HG03520 (cell line): ENCODE measurements around the gene MEG3.

Experiments
- ATAC-seq: cut with Tn5 transposase; IDR thresholded peaks from one replicate; pipeline ENCODE4 v1.9.1; 2021; ENCODE audit warnings: mild to moderate bottlenecking, moderate library complexity; ENCODE audit not compliant: unreplicated experiment

MEG3 gene

DNA sequence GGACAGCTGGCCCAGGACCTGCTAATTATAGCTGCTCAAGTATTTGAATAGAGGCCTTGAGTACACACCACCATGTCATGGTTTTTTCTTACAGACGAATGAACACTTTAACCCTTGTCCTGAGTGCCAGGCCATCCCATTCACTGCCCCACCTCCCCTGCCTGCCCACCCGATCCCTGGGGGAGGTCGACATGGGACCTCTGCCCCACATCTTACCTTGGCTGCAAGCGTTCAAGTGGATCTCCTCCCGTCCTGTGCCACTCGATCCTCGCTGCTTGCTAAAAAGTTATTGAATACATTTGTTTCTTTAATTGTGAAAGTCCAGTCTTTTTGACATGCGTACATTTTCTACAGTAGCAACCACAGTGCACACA is 67.3 kb downstream of the MEG3 start:
- no peak for ATAC-seq

DNA sequence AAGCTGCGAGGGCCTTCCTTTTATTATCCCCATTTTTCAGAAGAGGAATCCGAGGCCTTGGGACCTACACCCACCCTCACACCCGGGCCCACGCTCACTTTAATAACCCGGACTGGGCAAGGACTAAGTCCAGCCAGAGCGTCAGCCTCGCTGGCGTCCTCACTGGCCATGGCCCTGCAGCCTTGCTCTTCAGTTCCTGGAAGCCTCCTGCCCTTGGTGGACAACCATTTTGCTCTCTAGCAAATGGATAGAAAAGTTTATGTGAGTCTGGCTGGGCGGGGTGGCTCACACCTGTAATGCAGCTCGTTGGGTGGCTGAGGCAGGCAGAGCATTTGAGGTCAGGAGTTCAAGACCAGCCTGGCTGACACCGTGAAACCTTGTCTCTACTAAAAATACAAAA is 67.8 kb downstream of the MEG3 start:
- ATAC-seq, result no peak

DNA sequence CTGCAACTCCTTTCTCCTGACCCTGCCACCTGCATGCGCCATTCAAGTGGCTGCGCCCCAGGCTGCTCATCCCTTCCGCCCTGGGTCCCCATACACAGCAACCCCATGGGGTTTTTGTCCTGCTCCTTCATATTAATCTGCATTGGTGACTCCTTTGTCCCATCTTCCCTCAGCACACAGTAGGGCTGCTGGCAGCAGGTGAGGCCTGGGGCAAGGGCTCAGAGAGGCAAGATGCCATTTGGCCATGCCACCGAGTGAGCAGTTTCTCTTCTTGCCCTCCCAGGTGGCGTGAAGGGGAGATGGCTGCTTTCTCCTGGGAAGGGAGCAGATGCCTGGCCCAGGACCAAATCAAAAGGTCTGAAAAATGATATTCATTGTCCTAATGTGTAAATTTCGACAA is 68.5 kb downstream of the MEG3 start:
- no peak for ATAC-seq

DNA sequence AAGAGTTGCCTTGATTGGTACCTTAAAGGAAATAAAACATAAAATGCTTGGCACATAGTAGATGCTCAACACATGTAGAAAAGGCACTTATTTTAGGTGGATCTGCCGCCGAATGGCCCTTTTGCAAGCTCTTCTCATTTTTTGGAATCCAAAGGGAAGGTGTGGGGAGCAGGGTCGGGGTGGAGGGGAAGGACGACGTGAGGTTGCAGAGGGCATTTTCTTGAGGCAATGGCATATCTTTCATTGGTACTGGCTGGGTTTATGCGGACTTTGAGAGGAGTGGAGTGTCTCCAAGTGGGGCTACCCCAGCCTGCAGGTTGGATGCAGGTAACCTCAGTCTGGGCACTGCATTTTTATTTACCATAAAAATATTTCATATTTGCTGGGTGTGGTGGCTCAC is 69.5 kb downstream of the MEG3 start:
- ATAC-seq, result no peak

DNA sequence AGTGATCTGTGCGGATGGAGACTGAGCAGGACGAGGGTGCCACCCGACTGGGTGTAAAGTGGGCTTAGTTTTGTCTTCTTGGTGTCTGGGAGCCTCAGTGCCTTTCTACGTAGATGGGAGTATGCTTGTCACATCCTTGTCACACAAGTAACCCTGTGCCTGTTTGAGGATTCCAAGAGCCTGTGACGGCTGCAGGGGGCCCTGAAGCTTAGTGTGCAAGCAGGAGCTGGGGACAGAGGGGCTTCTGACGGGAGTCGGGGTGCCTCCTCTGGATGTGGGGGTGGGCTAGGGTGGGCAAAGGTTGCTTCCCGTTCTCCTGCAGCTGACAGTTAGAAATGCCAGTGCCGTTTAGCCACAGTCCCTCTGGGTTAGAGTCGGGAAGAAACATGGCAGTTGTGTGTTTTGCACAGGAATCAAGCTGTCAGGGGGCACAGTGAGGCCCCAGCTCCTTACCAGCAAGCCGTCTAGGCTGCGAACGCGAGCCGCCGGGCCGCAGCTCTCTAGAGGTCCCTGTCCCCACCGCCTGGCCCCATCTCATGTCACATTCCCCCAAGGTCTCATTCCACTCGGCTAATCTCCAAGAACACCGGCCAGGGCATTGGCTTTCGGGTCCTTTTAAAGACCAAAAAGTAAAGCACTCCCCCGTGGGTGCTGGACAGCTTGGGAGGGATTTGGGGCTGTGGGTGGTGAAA is 70.6 kb downstream of the MEG3 start:
- ATAC-seq, result no peak

DNA sequence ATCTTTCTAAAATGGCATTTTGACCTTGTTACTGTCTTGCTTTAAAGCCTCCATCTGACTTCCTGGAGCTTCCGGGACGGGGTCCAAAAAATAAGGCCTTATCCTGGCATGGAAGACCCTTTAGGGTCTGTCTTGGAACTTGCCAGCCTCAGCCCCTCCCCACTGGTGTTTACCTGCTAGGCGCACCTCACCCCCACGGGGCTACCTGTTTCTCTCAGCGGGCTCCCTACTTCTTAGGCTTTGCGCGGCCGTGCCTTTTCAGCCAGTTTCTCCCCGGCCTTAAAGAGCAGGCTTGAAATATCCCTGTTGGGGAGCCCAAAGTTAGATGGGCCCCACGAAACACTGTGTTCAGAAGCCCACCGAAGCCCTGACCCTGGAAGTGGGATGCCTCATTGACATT is 72.5 kb downstream of the MEG3 start:
- ATAC-seq, result no peak

DNA sequence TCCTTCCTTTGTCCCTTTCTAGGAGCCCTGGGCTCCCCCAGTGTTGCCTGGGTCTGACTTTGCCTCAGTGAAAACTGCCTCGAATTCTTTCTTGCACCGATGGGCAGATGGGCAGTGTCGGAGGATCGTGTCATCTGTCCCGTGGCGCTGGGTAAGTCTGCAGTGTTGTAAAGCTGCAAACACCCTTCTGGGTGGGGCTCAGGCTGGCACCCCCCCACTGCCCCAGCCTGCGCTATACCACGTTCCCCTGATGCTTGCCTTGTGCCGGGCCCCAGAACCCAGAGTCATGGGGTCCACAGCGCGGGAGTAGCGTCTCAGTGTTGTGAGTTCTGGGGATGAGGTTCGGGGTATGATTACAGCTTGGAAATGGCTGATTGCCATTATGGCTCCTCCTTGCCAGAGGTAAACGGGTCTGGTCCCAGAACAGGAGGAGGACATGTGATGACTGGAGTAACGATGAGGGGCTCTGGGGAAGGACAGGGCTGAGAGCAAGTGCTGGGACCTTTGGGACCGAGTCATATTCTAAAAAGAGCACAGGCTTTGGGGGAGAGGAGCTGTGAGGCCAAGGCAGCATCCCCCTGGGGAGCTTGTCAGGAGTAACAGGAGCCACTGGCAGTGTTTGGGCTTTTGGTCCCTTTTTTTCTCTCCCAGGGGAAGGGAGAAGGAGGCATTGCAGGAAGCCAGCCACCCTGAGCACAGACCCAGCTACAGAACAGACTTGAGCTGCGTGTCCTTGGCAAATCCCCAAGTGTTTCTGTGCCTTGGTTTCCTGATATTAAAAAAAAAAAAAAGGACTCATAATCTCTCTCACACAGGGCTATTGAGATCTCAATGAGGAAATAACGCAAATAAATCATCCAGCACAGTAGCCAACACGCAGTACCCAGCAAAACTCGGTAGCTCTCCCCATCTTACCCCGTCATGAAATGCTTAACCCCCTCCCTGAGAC is 73.3 kb downstream of the MEG3 start:
- ATAC-seq, result no peak

DNA sequence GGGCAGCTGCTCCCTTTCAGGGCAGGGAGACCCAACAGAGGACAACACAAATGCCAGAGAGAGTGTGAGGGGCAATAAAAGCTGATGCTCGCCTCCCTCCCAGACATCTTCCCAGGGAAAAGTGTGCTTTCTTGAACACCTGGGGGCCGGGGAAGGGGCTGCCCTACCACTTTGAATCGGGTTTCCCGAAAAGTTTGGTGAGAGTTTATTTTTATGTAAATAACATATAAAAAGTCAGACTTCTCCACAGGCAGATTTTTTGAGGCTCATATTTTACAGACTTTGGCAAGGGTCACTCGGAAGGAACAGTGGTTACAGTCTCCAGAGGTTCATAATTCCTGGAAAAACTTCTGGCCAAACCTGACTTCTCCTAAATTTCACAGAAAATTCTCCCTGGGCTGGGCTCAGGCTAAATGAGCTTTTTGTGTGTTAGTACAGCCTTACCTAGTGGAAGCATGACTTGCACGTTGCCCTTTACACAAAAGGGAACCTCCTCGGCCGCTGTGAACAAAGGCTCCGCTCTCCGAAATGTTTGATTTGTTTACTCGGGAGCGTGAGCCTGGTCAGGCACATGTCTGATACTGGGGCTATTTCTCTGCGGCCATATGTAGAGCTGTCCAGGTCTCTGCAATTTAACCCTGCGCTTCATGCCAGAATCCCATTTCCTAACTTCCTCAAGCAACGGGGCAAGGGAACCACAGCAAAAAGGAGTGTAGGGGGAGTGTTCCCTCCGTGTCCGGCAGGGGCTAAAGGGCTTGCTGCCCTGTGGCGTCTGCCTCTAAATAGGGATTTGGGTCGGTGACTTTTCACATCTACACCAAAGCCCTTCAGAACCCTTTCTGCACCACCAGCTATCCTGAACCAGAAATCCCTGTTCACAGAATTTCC is 74.2 kb downstream of the MEG3 start:
- no peak for ATAC-seq

DNA sequence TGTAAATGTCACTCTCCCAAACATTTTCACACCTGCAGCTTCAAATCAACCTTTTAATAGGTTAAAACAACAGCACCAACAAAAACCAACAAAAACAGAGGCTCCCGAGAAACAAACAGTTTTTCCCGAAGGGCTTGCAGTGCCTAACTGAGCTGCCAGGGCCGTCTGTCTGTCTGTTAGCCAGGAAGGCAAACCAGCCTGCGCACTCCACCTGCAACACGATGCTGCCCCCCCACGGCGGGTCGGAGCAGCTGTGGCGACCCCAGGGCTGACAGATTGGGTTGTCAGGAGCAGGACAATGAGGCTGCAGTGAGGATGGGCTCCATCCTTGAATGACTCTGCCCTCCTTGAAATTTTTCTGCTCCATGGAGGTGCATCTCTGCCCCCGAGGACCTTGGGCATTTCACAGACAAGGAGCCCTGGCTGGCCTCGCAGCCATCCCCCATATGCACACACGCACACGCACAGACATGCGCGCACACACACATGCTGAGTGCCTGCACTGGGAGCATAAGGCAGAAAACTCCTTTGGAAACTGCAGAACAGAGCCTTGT is 75.0 kb downstream of the MEG3 start:
- no peak for ATAC-seq

DNA sequence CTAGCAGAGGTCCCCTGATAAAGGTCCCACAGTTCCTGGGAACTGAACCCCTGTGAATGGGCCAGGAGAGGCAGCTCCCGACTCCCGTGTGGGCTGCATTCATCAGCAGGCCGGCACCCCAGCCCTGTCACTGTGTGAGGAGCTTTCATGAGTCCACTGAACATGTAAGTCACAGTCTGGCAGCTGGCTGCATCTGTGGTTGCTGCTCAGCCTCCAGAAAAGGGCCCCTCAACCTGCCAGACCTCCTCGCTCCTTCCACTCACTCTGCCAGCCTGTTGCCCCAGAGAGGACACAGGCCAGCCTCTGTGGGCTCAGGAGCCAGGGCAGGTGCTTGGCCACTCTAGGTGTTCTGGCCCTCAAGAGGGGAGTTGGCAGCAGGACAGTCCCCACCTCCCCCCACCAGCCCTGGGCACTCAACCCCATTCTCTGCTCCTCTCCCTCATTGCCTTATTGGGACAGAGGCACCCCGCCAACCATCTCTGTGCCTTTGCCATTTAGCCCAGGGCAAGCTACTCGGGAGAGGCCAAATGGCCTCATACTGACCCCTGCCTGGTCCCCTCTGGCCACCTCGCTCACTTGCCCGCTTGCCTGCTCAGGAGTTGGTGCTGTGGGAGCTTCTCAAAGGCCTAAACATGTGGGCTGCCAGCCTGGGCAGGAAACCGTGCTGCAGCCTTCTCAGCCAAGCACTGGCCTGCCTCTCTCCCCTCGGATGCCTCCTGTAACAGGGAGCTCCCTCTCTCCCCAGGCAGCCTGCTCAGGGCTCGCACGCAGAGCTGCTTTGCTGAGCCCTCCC is 75.7 kb downstream of the MEG3 start:
- ATAC-seq, result no peak

DNA sequence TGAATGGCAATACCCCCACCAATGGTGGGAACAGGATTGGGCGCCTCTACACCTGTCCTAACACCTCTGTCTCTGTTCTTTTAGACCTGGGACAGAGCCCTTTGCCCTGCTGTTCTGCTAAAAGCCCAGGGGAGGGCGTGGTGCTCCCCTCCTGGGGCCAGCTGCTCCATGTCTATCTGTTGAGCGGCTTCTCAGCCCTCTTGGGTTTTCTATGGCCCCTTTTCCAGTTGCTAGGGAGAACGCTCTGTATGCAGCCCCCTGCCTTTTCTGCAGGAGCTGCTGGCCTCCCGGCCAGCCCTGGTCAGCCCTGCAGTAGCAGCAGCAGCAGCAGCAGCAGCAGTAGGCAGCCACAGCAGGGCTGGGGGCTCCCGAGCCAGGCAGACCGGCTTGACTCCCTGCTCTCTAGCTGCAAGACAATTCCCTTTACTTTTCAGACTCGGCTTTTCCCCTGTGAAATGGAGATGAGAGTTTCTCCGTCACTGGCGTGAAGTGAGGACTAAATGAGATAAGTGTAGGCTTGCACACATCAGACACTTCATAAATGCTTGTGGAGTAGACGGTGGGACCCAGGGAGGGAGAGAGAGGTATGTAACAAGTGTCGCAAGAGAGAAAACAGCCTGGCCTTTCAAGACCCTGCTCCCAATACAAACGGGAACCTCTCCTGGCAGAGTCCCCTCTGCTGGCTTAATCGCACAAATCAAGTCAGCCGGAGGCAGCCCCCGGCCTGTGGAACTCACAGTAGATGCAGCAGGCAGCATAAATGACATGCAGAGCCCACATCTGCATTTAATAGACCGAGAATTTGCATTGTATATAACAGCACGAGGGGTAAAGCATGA is 76.6 kb downstream of the MEG3 start:
- ATAC-seq, result no peak

DNA sequence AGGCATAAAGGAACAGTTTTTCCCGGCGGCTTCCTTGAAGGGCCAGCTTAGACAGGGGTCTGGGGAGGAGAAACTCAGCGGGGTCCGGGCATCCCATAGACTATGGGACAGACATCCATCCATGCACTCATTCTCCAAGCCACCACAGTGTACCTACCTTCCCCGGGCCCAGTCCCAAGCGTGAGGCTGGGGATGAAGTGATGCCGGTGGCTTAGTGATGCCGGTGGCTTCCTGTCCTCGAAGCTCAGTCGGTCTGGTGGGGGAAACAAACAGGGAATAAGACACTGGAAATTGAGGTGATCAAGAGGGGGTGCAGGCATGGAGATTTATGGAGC is 77.2 kb downstream of the MEG3 start:
- no peak for ATAC-seq

DNA sequence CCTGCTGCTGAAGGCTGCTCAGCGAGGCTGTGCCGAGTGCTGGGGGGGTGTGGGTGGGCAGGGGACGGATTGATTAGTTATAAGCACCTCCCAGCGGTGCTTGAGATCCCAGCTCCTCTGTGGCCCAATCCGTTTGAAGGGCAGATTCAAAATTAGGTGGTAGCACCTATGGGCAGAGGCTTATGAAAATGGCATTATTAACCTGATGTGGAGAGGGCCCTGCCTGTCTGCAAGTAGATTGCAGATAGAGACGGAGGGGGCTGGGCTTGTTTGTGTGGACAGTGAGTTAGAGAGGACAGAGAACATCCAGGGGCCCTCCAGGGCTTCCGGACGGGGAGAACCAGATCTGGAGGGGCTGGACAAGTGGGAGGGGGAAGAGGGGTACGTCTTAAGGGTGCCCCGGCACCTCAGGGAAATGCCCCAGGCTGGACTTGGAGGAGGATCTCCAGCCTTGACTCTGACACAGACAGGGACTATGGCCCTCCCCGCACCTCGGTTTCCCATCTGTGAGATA is 77.8 kb downstream of the MEG3 start, which contains the start of gene RTL1:
Gene RTL1 (minus strand): TSS at position 51 of the 514 bp plus-strand sequence. CDS start 18,934 bp downstream, outside the sequence.
- ATAC-seq, result no peak

DNA sequence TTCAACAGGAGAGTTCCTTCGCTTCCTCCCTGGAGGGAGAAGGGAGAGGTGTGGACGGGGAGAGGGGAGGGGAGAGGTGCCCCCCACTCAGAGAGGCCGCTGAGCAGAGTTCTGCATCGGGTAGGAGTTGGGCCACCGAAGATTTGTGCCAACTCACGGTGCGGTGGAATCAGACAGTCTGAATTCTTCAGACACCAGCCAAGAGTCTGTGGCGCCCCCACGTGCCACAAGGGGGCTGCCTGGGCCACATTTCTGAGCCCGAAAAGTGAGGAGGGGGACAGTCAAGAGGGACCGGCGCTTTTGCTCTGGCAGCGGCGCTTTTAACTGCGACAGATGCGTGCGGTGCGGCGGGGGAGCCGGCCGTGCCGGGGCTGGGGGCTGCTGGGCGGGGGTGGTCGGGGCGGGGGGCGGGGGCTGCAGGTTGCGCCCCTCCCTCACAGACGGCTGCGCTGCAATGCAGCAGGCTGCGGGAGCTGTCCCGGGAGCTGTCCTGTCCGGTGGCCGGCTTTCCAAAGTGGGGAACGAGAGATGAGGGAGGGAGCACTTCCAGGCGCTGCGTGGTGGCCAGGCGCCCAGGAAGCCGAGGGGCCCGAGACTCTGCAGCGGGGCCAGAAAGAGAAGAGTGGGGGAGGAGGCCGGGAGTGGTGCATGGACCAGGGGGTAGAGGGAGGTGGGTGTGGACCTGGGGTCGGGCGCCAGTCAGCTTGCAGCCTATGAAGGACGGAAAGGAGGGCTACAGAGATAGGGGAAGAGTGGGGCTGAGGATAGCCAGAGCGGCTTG is 78.6 kb downstream of the MEG3 start:
- no peak for ATAC-seq

DNA sequence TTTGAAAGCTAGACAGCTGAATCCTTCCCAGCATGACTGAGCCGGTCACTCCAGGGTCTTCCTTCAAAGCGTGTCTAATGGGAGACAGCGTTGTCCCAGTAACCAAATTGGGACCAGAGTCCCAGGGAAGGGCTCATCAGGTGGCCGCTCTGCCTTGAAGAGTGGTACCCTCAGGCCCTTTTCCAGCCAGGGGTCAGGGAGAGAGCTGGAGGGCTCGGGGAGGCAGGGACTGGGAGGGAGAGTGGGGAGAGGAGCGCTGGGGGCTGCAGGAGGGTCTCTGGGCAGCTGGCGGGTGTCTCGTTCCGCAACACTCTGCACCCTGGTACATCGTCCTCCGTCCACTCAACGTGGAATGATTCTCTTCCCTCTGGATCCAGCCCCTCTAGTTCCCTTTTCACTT is 79.2 kb downstream of the MEG3 start:
- no peak for ATAC-seq

DNA sequence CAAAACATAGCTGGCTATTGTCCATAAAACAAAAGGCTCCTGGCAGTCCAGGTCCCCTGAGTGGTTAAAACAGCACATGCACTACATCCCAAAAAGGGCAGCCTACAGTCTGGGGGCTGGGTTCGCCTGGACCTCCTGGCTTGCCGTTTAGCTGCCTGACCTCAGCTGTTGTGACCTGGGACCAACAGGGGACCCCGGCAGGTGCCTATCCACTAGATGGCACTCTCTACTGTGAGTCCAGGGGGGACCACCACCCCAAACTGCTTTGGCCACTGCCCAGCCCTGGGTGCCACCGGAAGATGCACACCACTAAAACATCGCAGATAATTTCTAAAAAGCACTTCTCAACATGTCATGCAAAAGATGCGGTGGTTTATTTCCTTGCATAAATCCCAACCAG is 80.5 kb downstream of the MEG3 start:
- no peak for ATAC-seq

DNA sequence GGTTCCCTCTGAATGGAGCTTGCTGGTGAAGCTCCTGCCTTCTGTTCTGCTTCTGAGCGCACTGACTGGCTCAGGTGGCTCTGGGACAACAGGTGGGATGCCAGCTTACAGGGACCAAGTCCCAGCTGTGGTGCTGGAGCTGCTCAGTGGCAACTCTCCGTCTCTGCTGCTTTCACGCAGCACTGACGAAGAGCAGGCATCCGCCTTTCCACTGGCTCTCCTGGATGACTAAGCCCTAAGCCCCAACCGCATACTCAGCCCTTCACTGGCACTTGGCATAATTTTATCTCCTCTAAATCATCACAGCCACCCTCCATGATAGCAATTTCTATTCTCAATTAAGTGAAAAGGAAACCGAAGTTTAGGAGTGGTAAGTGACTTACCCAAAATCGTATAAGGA is 81.3 kb downstream of the MEG3 start:
- no peak for ATAC-seq

DNA sequence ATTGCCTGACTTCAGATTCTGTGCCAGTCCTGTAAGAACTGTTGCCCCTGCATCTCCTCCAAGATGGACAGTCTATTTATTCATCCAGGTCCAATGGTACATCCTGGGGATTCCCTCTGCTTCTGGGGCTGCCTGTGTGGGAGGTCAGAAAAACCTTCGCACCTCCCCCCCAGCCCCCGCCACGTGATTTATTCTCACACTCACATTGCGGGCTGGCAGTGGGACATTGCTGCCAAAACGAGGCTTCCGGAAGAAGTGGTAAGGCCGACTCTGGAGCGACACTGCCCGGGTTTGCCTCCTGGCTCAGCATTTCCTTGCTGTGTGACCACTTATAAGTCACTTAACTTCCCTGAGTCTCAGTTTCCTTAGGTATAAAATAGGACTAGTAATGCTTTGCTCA is 83.5 kb downstream of the MEG3 start:
- no peak for ATAC-seq
